GM21723 (cell line): ENCODE results near the gene C11orf87.

Experiments used
- ATAC-seq: cut with Tn5 transposase; IDR thresholded peaks from one replicate; pipeline ENCODE4 v1.9.1; 2021; ENCODE audit warnings: mild to moderate bottlenecking, moderate library complexity; ENCODE audit not compliant: unreplicated experiment

Gene C11orf87

DNA sequence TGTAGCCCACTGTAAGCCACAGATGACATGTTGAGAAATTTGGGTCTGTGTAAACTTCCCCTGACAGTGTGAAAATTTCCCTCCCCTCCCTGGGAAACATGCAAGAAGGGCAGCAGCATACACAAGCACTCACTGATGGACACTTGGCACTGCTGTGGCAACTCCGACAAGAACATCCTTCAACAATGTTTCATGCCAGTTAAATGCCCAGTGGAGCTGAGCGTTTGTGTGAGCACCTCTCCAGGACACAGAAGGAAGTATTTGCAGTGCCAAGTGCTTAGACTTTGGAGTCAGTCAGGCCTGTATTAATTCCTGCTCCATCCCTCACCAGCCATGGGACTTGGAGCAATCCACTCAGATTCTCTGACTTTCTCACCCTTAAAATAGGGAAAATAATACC is 17.7 kb downstream of the C11orf87 start:
- ATAC-seq = no peak

DNA sequence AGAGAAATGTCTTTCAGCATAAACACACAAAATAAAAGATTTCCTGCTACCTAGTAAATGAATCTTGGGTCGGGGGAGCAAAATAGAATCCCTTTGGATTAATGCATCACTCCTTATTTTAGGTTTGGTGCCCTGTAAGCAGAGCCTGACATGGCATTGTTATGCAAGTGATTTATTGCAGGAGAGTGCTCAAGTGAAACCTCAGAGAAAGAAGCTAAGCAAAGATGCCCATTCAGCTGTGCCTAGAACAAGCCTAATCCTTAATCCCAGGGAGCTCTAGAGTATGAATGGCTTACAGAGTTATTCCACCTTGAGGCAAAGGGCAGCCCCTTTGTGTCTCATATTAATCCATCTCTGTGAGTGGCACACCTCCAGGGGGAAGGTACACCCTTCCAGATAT is 21.1 kb downstream of the C11orf87 start:
- ATAC-seq = no peak

DNA sequence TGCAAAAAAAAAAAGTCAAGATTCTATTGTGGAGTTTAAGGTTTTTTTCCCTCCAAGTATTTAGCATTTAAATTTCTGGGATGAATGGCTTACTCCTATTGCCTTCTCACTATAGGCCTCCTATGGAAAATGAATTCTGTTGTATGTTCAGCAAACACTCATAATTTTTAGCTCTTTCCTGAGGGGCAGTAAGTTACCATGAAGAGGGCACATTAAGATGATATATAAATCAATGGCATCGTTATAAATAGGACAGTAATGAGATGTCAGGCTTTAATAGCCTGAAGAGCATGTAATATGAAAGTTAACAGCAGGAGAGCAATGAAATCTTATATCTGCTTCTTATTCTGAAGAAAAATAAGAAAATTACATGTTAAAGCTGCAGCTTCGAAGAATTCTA is 32.9 kb downstream of the C11orf87 start:
- ATAC-seq = no peak
